ENCODE measurements around the gene CEBPA.
A peak's percentile ranks its signal among the peaks of the same experiment; 100 is the strongest.

The CEBPA gene

GRCh38 chr19:33312065-33312464, 9.7 kb upstream of the CEBPA start:
- no peak for DNase-seq
- no peaks in the 10 kb centered on the region for H3K9me3 Mint-ChIP-seq
- peaks cover 34% of the 10 kb centered on the region for H3K27me3 Mint-ChIP-seq
- H3K36me3 Mint-ChIP-seq (ENCODE audit: low read depth): no peaks in the 10 kb centered on the region
- no peaks in the 10 kb centered on the region for H3K4me1 Mint-ChIP-seq (ENCODE audit: low read depth)
- no peak overlapping the region for H3K27ac Mint-ChIP-seq
- H3K4me3 Mint-ChIP-seq: no peak overlapping the region

GRCh38 chr19:33311326-33311682, 9.0 kb upstream of the CEBPA start:
- peaks cover 34% of the 10 kb centered on the region for H3K27me3 Mint-ChIP-seq
- H3K4me1 Mint-ChIP-seq (ENCODE audit: low read depth): no peaks in the 10 kb centered on the region
- no peaks in the 10 kb centered on the region for H3K9me3 Mint-ChIP-seq

GRCh38 chr19:33310606-33311325, 8.4 kb upstream of the CEBPA start:
- Mint-ChIP-seq H3K27me3 (peaks cover 36% of the 10 kb centered on the region), H3K9me3 (no peaks in the 10 kb centered on the region), H3K4me3 (no peak overlapping the region), H3K4me1 (ENCODE audit: low read depth) (no peaks in the 10 kb centered on the region), H3K36me3 (ENCODE audit: low read depth) (no peaks in the 10 kb centered on the region), H3K27ac (no peak overlapping the region)
- DNase-seq: no peak

More at GRCh38 chr19:33311326-33311682, 9.0 kb upstream of the CEBPA start:
- no peak for DNase-seq
- no peak overlapping the region for H3K4me3 Mint-ChIP-seq
- H3K36me3 Mint-ChIP-seq (ENCODE audit: low read depth): no peaks in the 10 kb centered on the region
- H3K27ac Mint-ChIP-seq: no peak overlapping the region

- H3K27ac Mint-ChIP-seq: no peak overlapping the region
Observed at GRCh38 chr19:33309826-33310225, 7.5 kb upstream of the CEBPA start.

GRCh38 chr19:33306853-33307792, 4.8 kb upstream of the CEBPA start:
- Mint-ChIP-seq H3K27ac (no peak overlapping the region), H3K4me3 (no peak overlapping the region), H3K9me3 (no peaks in the 10 kb centered on the region), H3K36me3 (ENCODE audit: low read depth) (no peaks in the 10 kb centered on the region), H3K4me1 (ENCODE audit: low read depth) (no peaks in the 10 kb centered on the region), H3K27me3 (peaks cover 41% of the 10 kb centered on the region)
- DNase-seq: no peak

More at GRCh38 chr19:33309826-33310225, 7.5 kb upstream of the CEBPA start:
- H3K4me1 Mint-ChIP-seq (ENCODE audit: low read depth): no peaks in the 10 kb centered on the region
- peaks cover 37% of the 10 kb centered on the region for H3K27me3 Mint-ChIP-seq
- no peak for DNase-seq
- no peaks in the 10 kb centered on the region for H3K36me3 Mint-ChIP-seq (ENCODE audit: low read depth)
- no peak overlapping the region for H3K4me3 Mint-ChIP-seq
- no peaks in the 10 kb centered on the region for H3K9me3 Mint-ChIP-seq

GRCh38 chr19:33306191-33306590, 3.9 kb upstream of the CEBPA start:
- no peaks in the 10 kb centered on the region for H3K9me3 Mint-ChIP-seq
- H3K4me1 Mint-ChIP-seq (ENCODE audit: low read depth): peaks cover 2% of the 10 kb centered on the region
- H3K4me3 Mint-ChIP-seq: no peak overlapping the region
- H3K27ac Mint-ChIP-seq: no peak overlapping the region
- no peaks in the 10 kb centered on the region for H3K36me3 Mint-ChIP-seq (ENCODE audit: low read depth)
- no peak for DNase-seq
- H3K27me3 Mint-ChIP-seq: peaks cover 44% of the 10 kb centered on the region

- H3K4me1 Mint-ChIP-seq (ENCODE audit: low read depth): peaks cover 3% of the 10 kb centered on the region
- no peak for DNase-seq
- peaks cover 46% of the 10 kb centered on the region for H3K27me3 Mint-ChIP-seq
- no peak overlapping the region for H3K4me3 Mint-ChIP-seq
- no peaks in the 10 kb centered on the region for H3K36me3 Mint-ChIP-seq (ENCODE audit: low read depth)
- H3K9me3 Mint-ChIP-seq: no peaks in the 10 kb centered on the region
- no peak overlapping the region for H3K27ac Mint-ChIP-seq
Observed at GRCh38 chr19:33304760-33305647, 2.7 kb upstream of the CEBPA start.

GRCh38 chr19:33304371-33304759, 2.0 kb upstream of the CEBPA start:
- no peak overlapping the region for H3K4me3 Mint-ChIP-seq
- H3K4me1 Mint-ChIP-seq (ENCODE audit: low read depth): peaks cover 3% of the 10 kb centered on the region
- H3K9me3 Mint-ChIP-seq: no peaks in the 10 kb centered on the region
- H3K27ac Mint-ChIP-seq: no peak overlapping the region
- H3K27me3 Mint-ChIP-seq: peaks cover 50% of the 10 kb centered on the region
- H3K36me3 Mint-ChIP-seq (ENCODE audit: low read depth): no peaks in the 10 kb centered on the region
- no peak for DNase-seq

GRCh38 chr19:33303791-33304345, 1.5 kb upstream of the CEBPA start:
- Mint-ChIP-seq H3K27ac (no peak overlapping the region), H3K27me3 (peaks cover 54% of the 10 kb centered on the region), H3K4me3 (no peak overlapping the region), H3K4me1 (ENCODE audit: low read depth) (peaks cover 3% of the 10 kb centered on the region), H3K36me3 (ENCODE audit: low read depth) (no peaks in the 10 kb centered on the region), H3K9me3 (no peaks in the 10 kb centered on the region)
- DNase-seq: no peak

GRCh38 chr19:33302974-33303790, 848 bp upstream of the CEBPA start:
- Mint-ChIP-seq H3K27me3 (peaks cover 53% of the 10 kb centered on the region), H3K27ac (no peak overlapping the region), H3K9me3 (no peaks in the 10 kb centered on the region), H3K36me3 (ENCODE audit: low read depth) (no peaks in the 10 kb centered on the region), H3K4me1 (ENCODE audit: low read depth) (peaks cover 3% of the 10 kb centered on the region), H3K4me3 (peak overlapping the region; percentile 65)
- no peak for DNase-seq

- H3K4me1 Mint-ChIP-seq (ENCODE audit: low read depth): peaks cover 3% of the 10 kb centered on the region
- no peaks in the 10 kb centered on the region for H3K9me3 Mint-ChIP-seq
- no peak overlapping the region for H3K4me3 Mint-ChIP-seq
- DNase-seq: no peak
- no peak overlapping the region for H3K27ac Mint-ChIP-seq
- H3K27me3 Mint-ChIP-seq: peaks cover 59% of the 10 kb centered on the region
- no peaks in the 10 kb centered on the region for H3K36me3 Mint-ChIP-seq (ENCODE audit: low read depth)
Observed at GRCh38 chr19:33301900-33302174, 497 bp downstream of the CEBPA start.

GRCh38 chr19:33301144-33301899, 1.0 kb downstream of the CEBPA start:
- H3K4me3 Mint-ChIP-seq: peak overlapping the region; percentile 38
- no peak overlapping the region for H3K27ac Mint-ChIP-seq
- H3K27me3 Mint-ChIP-seq: peaks cover 60% of the 10 kb centered on the region
- no peaks in the 10 kb centered on the region for H3K36me3 Mint-ChIP-seq (ENCODE audit: low read depth)
- no peak for DNase-seq
- H3K9me3 Mint-ChIP-seq: no peaks in the 10 kb centered on the region
- H3K4me1 Mint-ChIP-seq (ENCODE audit: low read depth): peaks cover 3% of the 10 kb centered on the region

GRCh38 chr19:33300894-33301143, 1.5 kb downstream of the CEBPA start:
- H3K27me3 Mint-ChIP-seq: peaks cover 58% of the 10 kb centered on the region
- H3K4me3 Mint-ChIP-seq: no peak overlapping the region
- H3K9me3 Mint-ChIP-seq: no peaks in the 10 kb centered on the region
- no peaks in the 10 kb centered on the region for H3K36me3 Mint-ChIP-seq (ENCODE audit: low read depth)
- no peak overlapping the region for H3K27ac Mint-ChIP-seq
- H3K4me1 Mint-ChIP-seq (ENCODE audit: low read depth): peaks cover 3% of the 10 kb centered on the region
- no peak for DNase-seq
